Endothelial cell (in vitro differentiated cells): ENCODE results near the gene SENP3. TPM values are rescaled to one million over a fixed set of nuclear protein-coding genes. Genes with fewer than 3 reads are reported as not detected.

Experiments
- DNase-seq: peaks from one replicate; pipeline ENCODE4 v3.0.0; 2021; ENCODE audit warnings: low spot score
- H3K27ac Mint-ChIP-seq: one replicate; pipeline ENCODE4 v1.8.0; 2021; ENCODE audit warnings: mixed read lengths, inconsistent platforms; ENCODE audit not compliant: unreplicated experiment
- H3K27me3 Mint-ChIP-seq: one replicate; pipeline ENCODE4 v1.8.0; 2021; ENCODE audit warnings: mild to moderate bottlenecking, moderate library complexity, mixed read lengths, inconsistent platforms; ENCODE audit not compliant: unreplicated experiment
- H3K36me3 Mint-ChIP-seq: one replicate; pipeline ENCODE4 v1.8.0; 2021; ENCODE audit warnings: mild to moderate bottlenecking, low read depth, mixed read lengths, inconsistent platforms; ENCODE audit not compliant: unreplicated experiment
- H3K4me1 Mint-ChIP-seq: one replicate; pipeline ENCODE4 v1.8.0; 2021; ENCODE audit warnings: mild to moderate bottlenecking, mixed read lengths, inconsistent platforms; ENCODE audit not compliant: unreplicated experiment
- H3K4me3 Mint-ChIP-seq: one replicate; pipeline ENCODE4 v1.8.0; 2021; ENCODE audit warnings: mild to moderate bottlenecking, mixed read lengths, inconsistent platforms; ENCODE audit not compliant: unreplicated experiment
- H3K9me3 Mint-ChIP-seq: one replicate; pipeline ENCODE4 v1.8.0; 2021; ENCODE audit warnings: mixed read lengths, inconsistent platforms; ENCODE audit not compliant: unreplicated experiment
- CTCF ChIP-seq: fragments of 200-600 bp; sonication (generic); IDR thresholded peaks from one replicate; pipeline ENCODE4 v1.5.0; 2021; ENCODE audit warnings: antibody characterized with exemption; ENCODE audit not compliant: unreplicated experiment
- total RNA-seq: library from RNA; stranded (reverse); fragmentation: NEBNext Ultra II Directional; extraction: Animal tissue kit (Norgen Biotek cat#: 25700); gene quantifications from one replicate; pipeline ENCODE4 v1.2.1, GENCODE V29; 2021; ENCODE audit not compliant: unreplicated experiment

SENP3 gene
- total RNA-seq, 1 donor from 2014 or later: 57.8 TPM

- no peaks in the 10 kb centered on the region for H3K9me3 Mint-ChIP-seq
- H3K27me3 Mint-ChIP-seq: peaks cover 2% of the 10 kb centered on the region
- H3K27ac Mint-ChIP-seq: no peak overlapping the region
- no peak for TF ChIP-seq CTCF
- H3K4me3 Mint-ChIP-seq: no peak overlapping the region
- no peak for DNase-seq
- H3K36me3 Mint-ChIP-seq: no peaks in the 10 kb centered on the region
- H3K4me1 Mint-ChIP-seq: no peaks in the 10 kb centered on the region
Observed at GRCh38 chr17:7538891-7539545, 22.7 kb upstream of the SENP3 start.

- Mint-ChIP-seq H3K4me3 (no peak overlapping the region), H3K27me3 (peaks cover 2% of the 10 kb centered on the region), H3K27ac (no peak overlapping the region), H3K9me3 (no peaks in the 10 kb centered on the region), H3K36me3 (no peaks in the 10 kb centered on the region), H3K4me1 (no peaks in the 10 kb centered on the region)
- TF ChIP-seq CTCF: no peak
- no peak for DNase-seq
Observed at GRCh38 chr17:7541074-7541621, 20.6 kb upstream of the SENP3 start.

GRCh38 chr17:7544911-7545310 lies 16.8 kb upstream of the SENP3 start:
- Mint-ChIP-seq H3K27ac (no peak overlapping the region), H3K36me3 (no peaks in the 10 kb centered on the region), H3K9me3 (no peaks in the 10 kb centered on the region), H3K4me1 (peaks cover 8% of the 10 kb centered on the region), H3K27me3 (peaks cover 4% of the 10 kb centered on the region), H3K4me3 (no peak overlapping the region)
- no peak for TF ChIP-seq CTCF
- no peak for DNase-seq

- TF ChIP-seq CTCF: no peak
- DNase-seq: peak; percentile 44
- Mint-ChIP-seq H3K36me3 (peaks cover 3% of the 10 kb centered on the region), H3K27ac (no peak within 1 kb of the TSS), H3K27me3 (peaks cover 6% of the 10 kb centered on the region), H3K4me3 (peak within 1 kb of the TSS; percentile 83), H3K9me3 (no peaks in the 10 kb centered on the region), H3K4me1 (peaks cover 18% of the 10 kb centered on the region)
Observed at GRCh38 chr17:7548585-7549400, 12.9 kb upstream of the SENP3 start, which contains the start of gene TNFSF12. TNFSF12 (plus strand) TSS chr17:7549058; CDS start chr17:7549154, 96 bp downstream.
